ENCODE measurements around the gene CDKAL1.

- no peak for TF ChIP-seq PHF8 (IDR thresholded peaks at IDR 0.05; ENCODE audit: borderline replicate concordance, low read depth)
- TF ChIP-seq PBX3 (IDR thresholded peaks at IDR 0.05) = no peak
- TF ChIP-seq RCOR1 (IDR thresholded peaks at IDR 0.05; ENCODE audit: low read depth, low read length) = no peak
- TF ChIP-seq RFX5 (IDR thresholded peaks at IDR 0.05) = no peak
- no peak for TF ChIP-seq CTCF (IDR thresholded peaks at IDR 0.05)
- TF ChIP-seq CEBPB (IDR thresholded peaks at IDR 0.05) = no peak
- TF ChIP-seq USF2 (IDR thresholded peaks at IDR 0.05) = no peak
- no peak for TF ChIP-seq HMGXB4 (CRISPR knock-in tag; IDR thresholded peaks at IDR 0.05; ENCODE audit: borderline replicate concordance)
- no peak for TF ChIP-seq BCL3 (IDR thresholded peaks at IDR 0.05)
Observed at GRCh38 chr6:20773822-20774221, 239.6 kb downstream of the CDKAL1 start.
